HG03571 (cell line): ENCODE results near the gene ABHD11.
A peak's percentile ranks its signal among the peaks of the same experiment; 100 is the strongest.
"Not testable (repeated sequence)": the region's sequence is repeated elsewhere in the genome, so short reads cannot be mapped to it uniquely, and the experiment has no call there.

Experiments
- ATAC-seq: cut with Tn5 transposase; IDR thresholded peaks from one replicate; pipeline ENCODE4 v1.9.1; 2021; ENCODE audit not compliant: unreplicated experiment

The ABHD11 gene

GRCh38 chr7:73719806-73720169 lies 18.8 kb downstream of the ABHD11 start:
- no peak for ATAC-seq

GRCh38 chr7:73718905-73719805 lies 19.4 kb downstream of the ABHD11 start, which contains the start of gene STX1A:
Gene STX1A (minus strand): TSS chr7:73719669. CDS start chr7:73719631, 38 bp downstream.
- ATAC-seq, result peak; percentile 64

- ATAC-seq, result no peak
These were observed 20.1 kb downstream of the ABHD11 start for GRCh38 chr7:73718438-73718881.

GRCh38 chr7:73717991-73718405 lies 20.6 kb downstream of the ABHD11 start:
- no peak for ATAC-seq

- no peak for ATAC-seq
These were observed 21.4 kb downstream of the ABHD11 start for GRCh38 chr7:73717025-73717807.

- ATAC-seq, result no peak
These were observed 22.2 kb downstream of the ABHD11 start for GRCh38 chr7:73716318-73716890.

GRCh38 chr7:73715648-73716317 lies 22.8 kb downstream of the ABHD11 start:
- no peak for ATAC-seq

GRCh38 chr7:73713319-73713718 lies 25.3 kb downstream of the ABHD11 start:
- not testable (repeated sequence) for ATAC-seq

- no peak for ATAC-seq
These were observed 25.8 kb downstream of the ABHD11 start for GRCh38 chr7:73712773-73713172.

- no peak for ATAC-seq
These were observed 29.5 kb downstream of the ABHD11 start for GRCh38 chr7:73708961-73709549.

- ATAC-seq, result no peak
These were observed 31.5 kb downstream of the ABHD11 start for GRCh38 chr7:73707045-73707631.

- ATAC-seq, result no peak
These were observed 32.2 kb downstream of the ABHD11 start for GRCh38 chr7:73706126-73707044.

GRCh38 chr7:73705551-73705920 lies 33.1 kb downstream of the ABHD11 start:
- ATAC-seq, result no peak

- no peak for ATAC-seq
These were observed 33.7 kb downstream of the ABHD11 start for GRCh38 chr7:73704640-73705550.

GRCh38 chr7:73703757-73704639 lies 34.6 kb downstream of the ABHD11 start:
- ATAC-seq, result no peak

GRCh38 chr7:73703225-73703624 lies 35.4 kb downstream of the ABHD11 start:
- ATAC-seq, result no peak

- ATAC-seq, result no peak
These were observed 35.9 kb downstream of the ABHD11 start for GRCh38 chr7:73702665-73703064.
